Psoas muscle (tissue), 8 donors: Measurements from ENCODE around the gene LHFPL6. TPM values are rescaled to one million over a fixed set of nuclear protein-coding genes. Genes with fewer than 3 reads are reported as not detected.

ENCODE experiments used
- ATAC-seq, 4 donors: fragments of 200-7000 bp; cut with Tn5 transposase; one replicate each; pipeline ENCODE4 v1.9.1; 2020; ENCODE audit warnings: moderate library complexity in 3 of 4, mild to moderate bottlenecking in 2 of 4
- DNase-seq, 2 donors: peaks; one replicate each; pipeline ENCODE4 v3.0.0-alpha.2; 2020
- H3K27ac ChIP-seq: fragments of 200-600 bp; one replicate; pipeline ENCODE4 v1.8.0; 2022
- H3K27me3 ChIP-seq, 3 donors: fragments of 200-600 bp in 1 of 3; one replicate each; pipeline versions ENCODE4 v1.6.1 to v1.8.0; 2013 to 2022; ENCODE audit warnings: low read length in 2 of 3, mild to moderate bottlenecking in 2 of 3, moderate library complexity in 1 of 3; ENCODE audit not compliant: insufficient read depth in 3 of 3
- H3K36me3 ChIP-seq, 2 donors: fragments of 200-600 bp in 1 of 2; one replicate each; pipeline versions ENCODE4 v1.6.1 to v1.8.0; 2013 to 2022; ENCODE audit warnings: low read depth in 1 of 2, mild to moderate bottlenecking in 1 of 2, moderate library complexity in 1 of 2; ENCODE audit not compliant: insufficient read depth in 1 of 2
- H3K4me1 ChIP-seq: fragments of 200-600 bp; one replicate; pipeline ENCODE4 v1.8.0; 2022
- H3K4me3 ChIP-seq: fragments of 200-600 bp; one replicate; pipeline ENCODE4 v1.8.0; 2022; ENCODE audit warnings: mild to moderate bottlenecking
- H3K9me3 ChIP-seq: fragments of 200-600 bp; one replicate; pipeline ENCODE4 v1.8.0; 2022
- WGBS, 3 donors: extraction: QIAGEN DNeasy Blood & Tissue Kit; methylation state at CpG; one replicate each; pipeline versions ENCODE4 v1.1.6 to v1.1.7; 2013; 5-methylcytosine and 5-hydroxymethylcytosine counted together
- intact Hi-C, 2 donors: fragments of 100-400 bp; cut with DNase I; formaldehyde crosslinking; loops; one replicate each; pipeline versions ENCODE4 v1.11.0 to v1.14.2; 2022
- polyA plus RNA-seq, 3 donors: library from polyadenylated mRNA; stranded (reverse); fragments of 200-250 nt; gene quantifications; one replicate each; pipeline ENCODE4 v1.2.3, GENCODE V29; 2013
- total RNA-seq, 4 donors: library from RNA; stranded (reverse); fragmentation: NEBNext Ultra II Directional in 2 of 4; extraction: Animal tissue kit (Norgen Biotek cat#: 25700) in 2 of 4; gene quantifications; one replicate each; pipeline versions ENCODE4 v1.2.1 to v1.2.4, GENCODE V29; 2021 to 2023
- TF ChIP-seq, protein P1 (sequence below): fragments of 200-600 bp; IDR thresholded peaks from one replicate; pipeline ENCODE4 v1.8.0; 2022; ENCODE audit warnings: antibody characterized with exemption
- donor health status: healthy with polysubstance abuse.
- donor health status: DM: no; HTN: no; CAD: no; lungs with moderate emphysema.
- donor health status: Bipolar disorder and iron deficiency.
- donor health status: healthy.
- donor health status: DM: yes; HTN: yes; CAD: no.
- donor health status: DM: no; HTN: no; CAD: no.
- donor health status: DM: no; HTN: no; CAD: no.
- donor health status: DM: yes; HTN: yes; CAD: no.

LHFPL6 gene
- total and polyA plus RNA-seq, 7 donors = 15.0 to 35.8 (median 17.3) TPM

DNA sequence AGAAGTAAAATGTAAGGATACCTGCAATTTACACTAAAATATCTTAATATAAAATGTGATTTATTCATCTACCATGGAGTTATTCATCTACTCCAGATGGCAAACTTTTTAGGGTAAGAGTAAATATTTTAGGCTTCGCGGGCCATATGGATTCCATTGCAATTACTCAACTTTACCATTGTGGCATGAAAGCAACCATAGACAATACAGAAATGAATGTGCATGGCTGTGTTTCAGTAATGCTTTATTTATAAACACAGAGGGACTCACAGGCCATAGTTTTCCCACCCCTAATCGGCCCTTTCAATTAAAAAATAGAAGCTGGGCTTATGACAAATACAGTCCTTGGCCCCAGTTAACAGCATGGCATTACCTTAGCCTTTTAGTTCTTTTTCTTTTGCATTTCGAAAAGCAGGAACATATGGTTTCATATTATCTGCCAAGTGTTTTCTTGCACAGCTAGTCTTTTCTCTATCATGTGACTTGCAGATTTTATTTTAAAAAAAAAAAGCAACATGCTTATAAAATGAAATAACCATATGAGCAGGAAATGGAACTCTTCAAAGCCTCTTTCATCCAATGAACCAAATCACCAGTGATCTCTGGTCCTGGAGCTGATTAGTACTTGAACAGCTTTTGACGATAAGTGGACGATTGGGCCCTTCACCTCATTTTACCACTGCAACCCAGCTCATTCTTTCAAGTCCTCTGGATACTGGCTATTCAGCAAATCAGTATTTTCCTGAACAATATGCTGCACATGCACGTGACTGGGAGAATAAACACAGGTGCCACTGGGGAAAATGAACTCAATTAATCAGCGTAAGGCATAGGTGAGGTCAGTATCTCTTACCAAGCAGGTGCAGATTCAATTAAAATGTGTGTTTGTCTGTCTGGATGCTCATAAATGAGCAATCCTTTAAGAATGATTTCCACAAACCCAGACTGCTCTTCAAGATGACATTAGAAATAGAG, 63.9 kb downstream of the LHFPL6 start:
- Histone ChIP-seq H3K4me1 (peaks cover 11% of the 10 kb centered on the region), H3K27ac (no peak overlapping the region), H3K36me3 (no peaks in the 10 kb centered on the region), H3K4me3 (no peak overlapping the region), H3K27me3 (no peaks in the 10 kb centered on the region), H3K9me3 (no peaks in the 10 kb centered on the region)
- ATAC-seq (no peak), DNase-seq (no peak)
- 82 to 83% (median 83%) methylated on average over 8 of the region's 8 CpGs for WGBS, 3 donors
- intact Hi-C loops = no loop called here
- TF ChIP-seq, protein P1, sequence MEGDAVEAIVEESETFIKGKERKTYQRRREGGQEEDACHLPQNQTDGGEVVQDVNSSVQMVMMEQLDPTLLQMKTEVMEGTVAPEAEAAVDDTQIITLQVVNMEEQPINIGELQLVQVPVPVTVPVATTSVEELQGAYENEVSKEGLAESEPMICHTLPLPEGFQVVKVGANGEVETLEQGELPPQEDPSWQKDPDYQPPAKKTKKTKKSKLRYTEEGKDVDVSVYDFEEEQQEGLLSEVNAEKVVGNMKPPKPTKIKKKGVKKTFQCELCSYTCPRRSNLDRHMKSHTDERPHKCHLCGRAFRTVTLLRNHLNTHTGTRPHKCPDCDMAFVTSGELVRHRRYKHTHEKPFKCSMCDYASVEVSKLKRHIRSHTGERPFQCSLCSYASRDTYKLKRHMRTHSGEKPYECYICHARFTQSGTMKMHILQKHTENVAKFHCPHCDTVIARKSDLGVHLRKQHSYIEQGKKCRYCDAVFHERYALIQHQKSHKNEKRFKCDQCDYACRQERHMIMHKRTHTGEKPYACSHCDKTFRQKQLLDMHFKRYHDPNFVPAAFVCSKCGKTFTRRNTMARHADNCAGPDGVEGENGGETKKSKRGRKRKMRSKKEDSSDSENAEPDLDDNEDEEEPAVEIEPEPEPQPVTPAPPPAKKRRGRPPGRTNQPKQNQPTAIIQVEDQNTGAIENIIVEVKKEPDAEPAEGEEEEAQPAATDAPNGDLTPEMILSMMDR = no peak

DNA sequence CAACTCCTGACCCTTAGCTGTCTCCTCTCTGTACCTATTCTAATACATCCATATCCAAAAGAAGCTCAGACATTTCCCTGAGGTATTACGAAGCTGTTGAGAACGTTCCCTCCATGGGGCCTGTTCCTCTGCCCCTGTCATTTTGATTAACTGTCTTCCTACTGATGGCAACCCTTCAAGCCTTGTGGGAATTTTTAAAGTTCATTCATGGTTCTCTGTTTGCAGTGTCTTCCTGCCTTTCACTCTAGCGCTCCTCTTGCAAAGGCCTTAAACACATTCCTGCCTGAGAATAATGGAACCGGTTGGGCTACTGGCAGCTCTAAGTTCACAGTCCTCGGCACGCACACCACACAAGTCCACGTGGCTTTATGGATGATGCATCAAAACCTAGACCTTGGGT, 66.1 kb downstream of the LHFPL6 start:
- intact Hi-C loops = no loop called here
- peaks cover 11% of the 10 kb centered on the region for H3K4me1 ChIP-seq
- WGBS, 3 donors = 32 to 53% (median 49%) methylated on average over 7 of the region's 7 CpGs
- H3K27ac ChIP-seq = no peak overlapping the region
- TF ChIP-seq, protein P1 = no peak
- H3K36me3 ChIP-seq = no peaks in the 10 kb centered on the region
- DNase-seq = no peak
- no peak for ATAC-seq
- no peaks in the 10 kb centered on the region for H3K27me3 ChIP-seq
- H3K4me3 ChIP-seq = no peak overlapping the region
- H3K9me3 ChIP-seq = no peaks in the 10 kb centered on the region

DNA sequence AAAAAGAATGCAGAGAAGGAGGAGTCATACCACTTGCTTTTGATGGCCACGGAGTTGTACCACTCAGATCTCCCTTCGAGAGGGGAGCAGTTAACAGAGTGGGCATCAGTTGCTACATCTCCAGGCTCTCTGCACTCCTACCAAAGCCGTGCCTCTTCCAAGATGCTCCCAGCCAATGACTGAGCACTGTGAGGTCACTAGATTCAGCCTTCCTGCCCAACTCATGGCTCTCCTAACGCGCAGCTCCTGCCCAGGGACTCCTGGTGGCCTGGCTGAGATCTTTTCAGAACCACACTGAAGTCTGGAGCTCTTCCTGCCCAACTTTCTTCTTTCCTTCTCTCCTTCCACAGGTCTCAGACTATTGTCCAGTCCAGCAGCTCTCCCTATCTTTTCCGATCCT, 66.7 kb downstream of the LHFPL6 start:
- no peaks in the 10 kb centered on the region for H3K9me3 ChIP-seq
- peaks cover 11% of the 10 kb centered on the region for H3K4me1 ChIP-seq
- 86 to 93% (median 89%) methylated on average over 6 of the region's 6 CpGs for WGBS, 3 donors
- no peak overlapping the region for H3K27ac ChIP-seq
- H3K36me3 ChIP-seq = no peaks in the 10 kb centered on the region
- TF ChIP-seq, protein P1 = no peak
- DNase-seq = no peak
- no peak for ATAC-seq
- H3K4me3 ChIP-seq = no peak overlapping the region
- intact Hi-C loops = no loop called here
- H3K27me3 ChIP-seq = no peaks in the 10 kb centered on the region

DNA sequence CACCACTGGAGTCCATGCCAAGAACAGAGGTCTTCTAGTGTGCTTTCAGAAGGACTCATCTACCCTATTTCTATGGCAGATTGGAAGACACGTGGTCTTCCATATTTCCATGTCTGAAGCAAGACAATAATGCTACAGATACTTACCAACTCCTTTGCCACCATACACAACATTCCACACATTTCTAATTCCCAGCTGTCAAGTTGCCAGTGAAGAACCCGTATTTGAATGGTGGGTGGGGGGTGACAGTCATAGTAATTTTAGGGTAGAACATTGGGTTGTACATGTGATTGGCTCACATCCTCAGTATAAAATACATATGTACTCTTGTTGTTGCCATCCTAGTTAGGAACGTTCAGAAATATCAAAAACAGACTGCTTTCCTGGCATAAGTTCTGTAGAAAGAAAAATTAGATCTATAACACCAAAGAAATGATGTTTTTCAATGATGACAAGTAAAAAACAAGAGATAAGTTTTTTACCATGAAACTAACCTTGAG, 69.3 kb downstream of the LHFPL6 start:
- no peak for ATAC-seq
- TF ChIP-seq, protein P1 = no peak
- H3K4me1 ChIP-seq = peaks cover 8% of the 10 kb centered on the region

More for the DNA sequence above, 69.3 kb downstream of the LHFPL6 start:
- Histone ChIP-seq H3K27me3 (no peaks in the 10 kb centered on the region), H3K36me3 (no peaks in the 10 kb centered on the region), H3K4me3 (no peak overlapping the region), H3K27ac (no peak overlapping the region), H3K9me3 (no peaks in the 10 kb centered on the region)
- no peak for DNase-seq
- WGBS, 3 donors = 48 to 65% (median 48%) methylated on average over 3 of the region's 3 CpGs
- intact Hi-C loops = no loop called here
